Endodermal cell (in vitro differentiated cells): ENCODE results near the gene SPTLC3. TPM values are rescaled to one million over a fixed set of nuclear protein-coding genes. Genes with fewer than 3 reads are reported as not detected.
A peak's percentile ranks its signal among the peaks of the same experiment; 100 is the strongest.

Source experiments
- DNase-seq: peaks from one replicate; pipeline ENCODE4 v3.0.0-alpha.2; 2017
- H3K27ac ChIP-seq: 2 replicates; pipeline ENCODE4 v1.5.1; 2013; ENCODE audit warnings: mild to moderate bottlenecking, low read depth, low read length, moderate library complexity
- H3K27me3 ChIP-seq: 2 replicates; pipeline ENCODE4 v1.6.1; 2013; ENCODE audit warnings: mild to moderate bottlenecking, low read length, moderate library complexity; ENCODE audit not compliant: insufficient read depth, control insufficient read depth, poor library complexity, severe bottlenecking
- H3K36me3 ChIP-seq: 2 replicates; pipeline ENCODE4 v1.7.0; 2013; ENCODE audit warnings: mild to moderate bottlenecking, low read length, moderate library complexity; ENCODE audit not compliant: control insufficient read depth, insufficient read depth
- H3K4me1 ChIP-seq: one replicate; pipeline ENCODE4 v1.7.0; 2013; ENCODE audit warnings: low read length; ENCODE audit not compliant: control insufficient read depth, insufficient read depth
- H3K4me3 ChIP-seq: 2 replicates; pipeline ENCODE4 v1.5.1; 2013; ENCODE audit warnings: mild to moderate bottlenecking, low read length, moderate library complexity
- H3K9ac ChIP-seq: 2 replicates; pipeline ENCODE4 v1.6.1; 2013; ENCODE audit warnings: mild to moderate bottlenecking, low read length, moderate library complexity; ENCODE audit not compliant: poor library complexity, severe bottlenecking; ENCODE audit errors: extremely low read depth
- H3K9me3 ChIP-seq: 2 replicates; pipeline ENCODE4 v1.6.1; 2013; ENCODE audit warnings: mild to moderate bottlenecking, low read length, moderate library complexity; ENCODE audit not compliant: control insufficient read depth
- H3K27ac Mint-ChIP-seq: 2 replicates; pipeline ENCODE4 v1.8.0; 2020; ENCODE audit warnings: mixed read lengths
- H3K27me3 Mint-ChIP-seq: 2 replicates; pipeline ENCODE4 v1.8.0; 2021; ENCODE audit warnings: mild to moderate bottlenecking, mixed read lengths; ENCODE audit not compliant: insufficient read depth
- H3K36me3 Mint-ChIP-seq: 2 replicates; pipeline ENCODE4 v1.8.0; 2020; ENCODE audit warnings: low read depth, mixed read lengths
- H3K4me1 Mint-ChIP-seq: 2 replicates; pipeline ENCODE4 v1.8.0; 2020; ENCODE audit warnings: mixed read lengths
- H3K4me3 Mint-ChIP-seq: 2 replicates; pipeline ENCODE4 v1.8.0; 2020; ENCODE audit warnings: mild to moderate bottlenecking, moderate library complexity, mixed read lengths
- H3K9me3 Mint-ChIP-seq: 2 replicates; pipeline ENCODE4 v1.8.0; 2020; ENCODE audit warnings: mild to moderate bottlenecking, mixed read lengths
- WGBS, 2 experiments: methylation state at CpG; one replicate each; pipeline versions ENCODE4 v1.1.5 to v1.1.7; 2013; ENCODE audit warnings: missing lambda C conversion rate in 2 of 2, mixed read lengths in 1 of 2; ENCODE audit not compliant: insufficient coverage in 1 of 2, insufficient read length in 1 of 2; 5-methylcytosine and 5-hydroxymethylcytosine counted together
- total RNA-seq, 2 donors: library from RNA; stranded (reverse); fragmentation: NEBNext Ultra II Directional in 1 of 2; extraction: Animal tissue kit (Norgen Biotek cat#: 25700) in 1 of 2; gene quantifications; 2 replicates in 1 of 2; 3 replicates in 1 of 2; pipeline ENCODE4 v1.2.1, GENCODE V29; 2021
- TF ChIP-seq, protein P1 (sequence below): fragments of 200-600 bp; sonication (generic); conservative IDR thresholded peaks from 2 replicates; pipeline ENCODE4 v1.5.0; 2021; ENCODE audit warnings: antibody characterized with exemption, mild to moderate bottlenecking

Gene SPTLC3
- total RNA-seq, 2 donors from 2014 or later: 1.6 TPM

DNA sequence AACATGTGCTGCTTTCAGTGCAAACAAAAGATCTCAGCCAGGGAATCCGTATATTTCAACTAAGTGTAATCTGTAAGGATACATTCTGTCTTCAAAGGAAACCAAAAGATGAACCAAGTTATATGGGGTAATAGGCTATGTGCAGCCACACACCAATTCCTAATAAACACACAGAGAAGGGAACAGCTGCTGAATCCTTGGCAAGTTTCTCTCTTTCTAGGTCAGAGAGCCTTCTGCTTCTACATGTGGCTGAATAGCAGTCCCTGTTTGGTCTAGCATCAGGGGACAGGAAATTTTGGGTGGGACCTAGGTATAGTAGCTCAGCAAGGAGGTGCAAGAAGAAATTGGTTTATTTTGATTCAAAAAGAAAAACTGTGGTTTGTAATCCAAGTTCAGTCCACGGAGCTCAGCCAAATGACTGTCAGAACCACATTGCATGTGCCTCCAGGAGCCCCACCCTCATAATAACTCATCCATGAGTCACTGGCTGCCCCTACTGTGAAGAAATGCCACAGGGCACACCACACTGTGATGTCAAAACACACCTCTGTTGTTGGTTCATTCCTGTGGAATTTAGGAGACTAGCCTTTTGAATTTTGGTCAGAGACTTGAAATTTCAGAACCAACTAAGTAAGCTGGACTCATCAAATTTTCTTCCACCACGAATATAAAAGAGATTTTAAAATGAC, 21.1 kb downstream of the SPTLC3 start:
- H3K36me3 Mint-ChIP-seq: no peaks in the 10 kb centered on the region
- DNase-seq: peak; percentile 70

DNA sequence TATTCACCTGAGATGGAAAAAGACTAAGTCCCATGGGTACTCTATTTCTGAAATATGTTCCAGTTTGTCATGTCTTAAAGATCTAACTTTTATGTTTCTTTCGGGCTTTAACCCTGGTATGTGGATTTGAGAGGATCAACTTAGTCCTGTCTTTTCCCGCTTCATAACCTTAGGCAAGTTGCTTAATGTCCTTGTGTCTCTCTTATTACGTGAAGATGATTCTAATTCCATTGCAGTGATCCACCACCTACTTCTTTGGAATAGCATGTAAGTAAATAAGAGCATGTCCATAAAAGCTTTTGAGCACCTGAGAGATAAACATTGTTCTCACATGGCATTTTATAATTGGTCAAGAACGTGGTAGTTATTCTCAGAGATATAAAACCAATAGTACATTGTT, 23.0 kb downstream of the SPTLC3 start:
- Histone ChIP-seq H3K27me3 (no peaks in the 10 kb centered on the region), H3K9me3 (no peaks in the 10 kb centered on the region), H3K36me3 (no peaks in the 10 kb centered on the region), H3K4me1 (peaks cover 6% of the 10 kb centered on the region), H3K4me3 (no peak overlapping the region), H3K9ac (no peak overlapping the region), H3K27ac (no peak overlapping the region)
- no peaks in the 10 kb centered on the region for H3K9me3 Mint-ChIP-seq
- H3K36me3 Mint-ChIP-seq: no peaks in the 10 kb centered on the region
- H3K27ac Mint-ChIP-seq: no peak overlapping the region
- DNase-seq: no peak
- H3K4me3 Mint-ChIP-seq: no peak overlapping the region
- 96 to 99% methylated on average over 4 of the region's 4 CpGs for WGBS, 2 experiments
- peaks cover 5% of the 10 kb centered on the region for H3K27me3 Mint-ChIP-seq
- peaks cover 15% of the 10 kb centered on the region for H3K4me1 Mint-ChIP-seq
- TF ChIP-seq, protein P1, sequence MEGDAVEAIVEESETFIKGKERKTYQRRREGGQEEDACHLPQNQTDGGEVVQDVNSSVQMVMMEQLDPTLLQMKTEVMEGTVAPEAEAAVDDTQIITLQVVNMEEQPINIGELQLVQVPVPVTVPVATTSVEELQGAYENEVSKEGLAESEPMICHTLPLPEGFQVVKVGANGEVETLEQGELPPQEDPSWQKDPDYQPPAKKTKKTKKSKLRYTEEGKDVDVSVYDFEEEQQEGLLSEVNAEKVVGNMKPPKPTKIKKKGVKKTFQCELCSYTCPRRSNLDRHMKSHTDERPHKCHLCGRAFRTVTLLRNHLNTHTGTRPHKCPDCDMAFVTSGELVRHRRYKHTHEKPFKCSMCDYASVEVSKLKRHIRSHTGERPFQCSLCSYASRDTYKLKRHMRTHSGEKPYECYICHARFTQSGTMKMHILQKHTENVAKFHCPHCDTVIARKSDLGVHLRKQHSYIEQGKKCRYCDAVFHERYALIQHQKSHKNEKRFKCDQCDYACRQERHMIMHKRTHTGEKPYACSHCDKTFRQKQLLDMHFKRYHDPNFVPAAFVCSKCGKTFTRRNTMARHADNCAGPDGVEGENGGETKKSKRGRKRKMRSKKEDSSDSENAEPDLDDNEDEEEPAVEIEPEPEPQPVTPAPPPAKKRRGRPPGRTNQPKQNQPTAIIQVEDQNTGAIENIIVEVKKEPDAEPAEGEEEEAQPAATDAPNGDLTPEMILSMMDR: no peak

More for the DNA sequence above, 21.1 kb downstream of the SPTLC3 start:
- Histone ChIP-seq H3K36me3 (no peaks in the 10 kb centered on the region), H3K27me3 (no peaks in the 10 kb centered on the region), H3K27ac (no peak overlapping the region), H3K9ac (no peak overlapping the region), H3K4me1 (peaks cover 2% of the 10 kb centered on the region), H3K4me3 (no peak overlapping the region), H3K9me3 (no peaks in the 10 kb centered on the region)
- 58 to 100% methylated on average over 1 to 3 of the region's 3 CpGs for WGBS, 2 experiments
- Mint-ChIP-seq H3K4me1 (peaks cover 18% of the 10 kb centered on the region), H3K27ac (peak overlapping the region; percentile 23), H3K4me3 (no peak overlapping the region), H3K27me3 (peaks cover 9% of the 10 kb centered on the region), H3K9me3 (no peaks in the 10 kb centered on the region)
- TF ChIP-seq, protein P1: no peak

DNA sequence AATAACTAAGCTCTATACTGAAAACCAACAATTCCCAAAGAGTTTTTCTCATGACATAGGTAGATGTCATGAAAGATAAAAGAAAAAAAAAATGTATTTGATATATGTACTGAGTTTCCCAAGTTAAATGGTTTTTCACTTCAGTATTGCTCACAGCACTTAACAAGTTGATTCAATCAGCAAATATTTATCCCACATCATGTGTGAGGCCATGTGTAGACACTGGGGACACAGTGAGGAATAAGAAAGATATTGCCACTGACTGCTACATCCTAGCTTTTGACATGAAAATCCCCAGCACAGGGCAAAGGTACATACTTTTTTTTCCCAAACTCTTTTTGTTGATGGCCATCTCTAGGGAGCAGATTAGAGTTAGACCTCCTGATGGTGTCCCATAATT, 25.3 kb downstream of the SPTLC3 start:
- H3K27me3 Mint-ChIP-seq: no peaks in the 10 kb centered on the region
- DNase-seq: no peak
- no peaks in the 10 kb centered on the region for H3K36me3 ChIP-seq
- H3K4me3 ChIP-seq: no peak overlapping the region
- peaks cover 21% of the 10 kb centered on the region for H3K4me1 Mint-ChIP-seq
- H3K27ac Mint-ChIP-seq: no peak overlapping the region
- H3K36me3 Mint-ChIP-seq: no peaks in the 10 kb centered on the region
- no peak overlapping the region for H3K9ac ChIP-seq
- no peaks in the 10 kb centered on the region for H3K9me3 Mint-ChIP-seq
- TF ChIP-seq, protein P1: no peak
- peaks cover 6% of the 10 kb centered on the region for H3K4me1 ChIP-seq
- no peak overlapping the region for H3K27ac ChIP-seq
- H3K4me3 Mint-ChIP-seq: no peak overlapping the region
- no peaks in the 10 kb centered on the region for H3K9me3 ChIP-seq
- H3K27me3 ChIP-seq: no peaks in the 10 kb centered on the region
